IPS DF 6.9 (cell line): ENCODE data around the gene DNM1L.
"Not testable (repeated sequence)": the region's sequence is repeated elsewhere in the genome, so short reads cannot be mapped to it uniquely, and the experiment has no call there.

ENCODE experiments used
- DNase-seq: peaks from one replicate; pipeline ENCODE4 v3.0.0-alpha.2; 2013; ENCODE audit warnings: low read depth, low spot score
- H3K27ac ChIP-seq: one replicate; pipeline ENCODE4 v1.5.1; 2013; ENCODE audit warnings: low read length, control low read depth
- H3K27me3 ChIP-seq: 2 replicates; pipeline ENCODE4 v1.6.1; 2013; ENCODE audit warnings: mild to moderate bottlenecking, low read length; ENCODE audit not compliant: control insufficient read depth, insufficient read depth
- H3K36me3 ChIP-seq: 2 replicates; pipeline ENCODE4 v1.6.1; 2013; ENCODE audit warnings: low read length; ENCODE audit not compliant: control insufficient read depth, insufficient read depth
- H3K4me1 ChIP-seq: 2 replicates; pipeline ENCODE4 v1.6.1; 2013; ENCODE audit warnings: low read length; ENCODE audit not compliant: control insufficient read depth, insufficient read depth
- H3K4me3 ChIP-seq: 2 replicates; pipeline ENCODE4 v1.5.1; 2013; ENCODE audit warnings: mild to moderate bottlenecking, low read length
- H3K9me3 ChIP-seq: 2 replicates; pipeline ENCODE4 v1.6.1; 2013; ENCODE audit warnings: low read length, inconsistent platforms; ENCODE audit not compliant: control insufficient read depth, insufficient read depth
- WGBS: extraction: QIAGEN DNeasy Blood & Tissue Kit; methylation state at CpG from one replicate; pipeline ENCODE4 v1.1.7; 2013; ENCODE audit warnings: mixed read lengths, missing lambda C conversion rate; ENCODE audit not compliant: insufficient read length, insufficient coverage; 5-methylcytosine and 5-hydroxymethylcytosine counted together

The DNM1L gene

GRCh38 chr12:32695787-32696186, 16.7 kb downstream of the DNM1L start:
- no peak overlapping the region for H3K4me3 ChIP-seq
- no peak for DNase-seq
- H3K4me1 ChIP-seq = no peaks in the 10 kb centered on the region
- WGBS = 100% methylated on average over 1 of the region's 3 CpGs
- H3K9me3 ChIP-seq = no peaks in the 10 kb centered on the region; the same call in 1 of the 2 replicates
- 0 out of 2 replicates have a peak, but pooled peaks cover 2% of the 10 kb centered on the region for H3K36me3 ChIP-seq
- H3K27me3 ChIP-seq = no peaks in the 10 kb centered on the region
- H3K27ac ChIP-seq = no peak overlapping the region

- Histone ChIP-seq H3K27me3 (no peaks in the 10 kb centered on the region), H3K4me1 (no peaks in the 10 kb centered on the region), H3K4me3 (no peak overlapping the region), H3K36me3 (0 out of 2 replicates have a peak, but pooled peaks cover 2% of the 10 kb centered on the region), H3K27ac (no peak overlapping the region), H3K9me3 (no peaks in the 10 kb centered on the region; the same call in 1 of the 2 replicates)
- WGBS = 100% methylated on average over 1 of the region's 1 CpG
- DNase-seq = no peak
Measured at GRCh38 chr12:32697445-32697844, 18.3 kb downstream of the DNM1L start.

DNA sequence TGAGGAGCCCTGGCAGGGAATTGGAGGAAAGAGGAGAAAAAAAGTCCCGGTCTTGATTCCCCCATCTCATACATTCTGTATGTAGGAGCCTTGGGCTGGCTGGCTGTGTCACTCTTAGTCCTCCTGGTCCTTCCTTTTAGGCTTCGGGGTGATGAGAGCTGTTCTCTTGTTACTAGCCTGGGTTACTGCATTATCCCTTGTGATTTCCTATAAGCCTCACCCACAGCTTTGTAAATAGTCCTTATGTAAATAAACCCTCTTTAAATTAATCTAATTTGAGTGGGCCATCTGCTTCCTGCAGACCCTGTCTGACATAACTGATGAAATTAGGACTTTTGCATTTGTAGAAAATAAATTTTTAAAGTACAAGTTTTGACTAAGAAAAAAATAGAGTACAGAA, 19.2 kb downstream of the DNM1L start:
- Histone ChIP-seq H3K27me3 (no peaks in the 10 kb centered on the region), H3K4me3 (no peak overlapping the region), H3K9me3 (no peaks in the 10 kb centered on the region; the same call in 1 of the 2 replicates), H3K4me1 (no peaks in the 10 kb centered on the region), H3K36me3 (0 out of 2 replicates have a peak, but pooled peaks cover 2% of the 10 kb centered on the region), H3K27ac (no peak overlapping the region)
- no peak for DNase-seq
- WGBS = no CpG with 5 or more reads among the region's 2 CpGs

- H3K27me3 ChIP-seq, H3K36me3 ChIP-seq, DNase-seq, H3K9me3 ChIP-seq, H3K4me3 ChIP-seq, H3K27ac ChIP-seq, H3K4me1 ChIP-seq: not testable (repeated sequence)
- no CpG with 5 or more reads among the region's 8 CpGs for WGBS
Measured at GRCh38 chr12:32699437-32699836, 20.3 kb downstream of the DNM1L start.

GRCh38 chr12:32702473-32702872, 23.4 kb downstream of the DNM1L start:
- Histone ChIP-seq H3K9me3 (no peaks in the 10 kb centered on the region), H3K4me3 (no peak overlapping the region), H3K4me1 (no peaks in the 10 kb centered on the region), H3K36me3 (no peaks in the 10 kb centered on the region), H3K27me3 (no peaks in the 10 kb centered on the region), H3K27ac (no peak overlapping the region)
- no peak for DNase-seq

- no peak overlapping the region for H3K27ac ChIP-seq
- H3K9me3 ChIP-seq = no peaks in the 10 kb centered on the region
- H3K36me3 ChIP-seq = no peaks in the 10 kb centered on the region
- H3K4me3 ChIP-seq = no peak overlapping the region
- no CpG with 5 or more reads among the region's 1 CpG for WGBS
- no peaks in the 10 kb centered on the region for H3K27me3 ChIP-seq
- DNase-seq = no peak
- no peaks in the 10 kb centered on the region for H3K4me1 ChIP-seq
Measured at GRCh38 chr12:32702946-32703345, 23.8 kb downstream of the DNM1L start.

DNA sequence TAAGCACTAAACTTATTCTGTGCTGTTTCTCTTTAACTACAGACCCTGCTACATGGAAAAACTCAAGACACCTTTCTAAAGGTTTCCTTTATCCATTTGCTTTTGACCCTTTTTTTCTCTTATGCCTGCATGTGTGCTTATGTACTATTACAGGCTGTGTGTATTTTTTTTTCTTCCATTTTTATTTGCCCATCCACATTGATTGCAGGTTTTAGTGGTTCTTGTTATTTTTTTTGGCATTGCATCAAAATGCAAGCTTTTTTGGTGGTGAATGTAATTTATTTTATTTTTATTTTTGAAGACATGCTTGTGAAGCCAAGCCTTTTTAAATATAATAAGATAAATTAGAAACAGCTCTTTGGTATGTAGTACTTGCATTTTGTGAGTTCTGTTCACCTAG, 26.7 kb downstream of the DNM1L start:
- DNase-seq = no peak
- no peak overlapping the region for H3K4me3 ChIP-seq
- no peaks in the 10 kb centered on the region for H3K27me3 ChIP-seq
- H3K4me1 ChIP-seq = no peaks in the 10 kb centered on the region
- peaks cover under 1% of the 10 kb centered on the region; the same call in 1 of the 2 replicates for H3K36me3 ChIP-seq
- H3K9me3 ChIP-seq = no peaks in the 10 kb centered on the region
- H3K27ac ChIP-seq = no peak overlapping the region

DNA sequence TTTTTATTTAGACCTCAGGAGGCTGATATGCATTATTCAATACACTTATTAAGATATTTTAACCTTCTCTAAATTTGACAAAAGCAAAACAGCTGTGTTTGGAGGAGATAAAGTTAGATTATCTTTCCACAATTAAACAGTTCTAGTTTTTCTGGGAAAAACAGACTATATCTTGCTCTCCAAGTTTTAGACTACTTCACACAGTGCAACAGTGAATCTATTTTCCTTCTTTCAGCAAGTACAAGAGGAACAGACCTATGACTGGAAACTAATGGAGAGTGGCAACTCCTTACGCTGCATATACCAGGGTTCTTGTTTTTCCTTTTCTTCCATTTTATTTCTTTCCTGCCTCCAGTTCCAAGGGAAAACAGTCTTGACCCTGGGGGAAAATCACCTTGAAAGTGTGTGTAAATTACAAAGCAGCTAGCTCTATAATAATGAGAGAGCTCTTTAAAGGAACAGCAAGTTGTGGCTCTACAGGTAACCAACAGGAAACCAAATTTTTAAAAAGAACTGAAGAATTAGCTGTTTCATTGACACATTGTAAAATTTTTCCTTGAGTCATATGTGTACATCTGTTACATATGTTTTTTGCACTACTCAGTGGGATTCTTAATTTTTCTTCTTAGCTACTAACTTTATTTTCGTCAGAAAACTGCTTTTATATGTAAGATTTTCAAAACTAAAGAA, 27.4 kb downstream of the DNM1L start:
- Histone ChIP-seq H3K4me1 (no peaks in the 10 kb centered on the region), H3K36me3 (peaks cover 4% of the 10 kb centered on the region; the same call in 1 of the 2 replicates), H3K27me3 (no peaks in the 10 kb centered on the region), H3K27ac (no peak overlapping the region), H3K9me3 (no peaks in the 10 kb centered on the region), H3K4me3 (no peak overlapping the region)
- no peak for DNase-seq
- WGBS = no CpG with 5 or more reads among the region's 2 CpGs

- H3K4me3 ChIP-seq = no peak overlapping the region
- H3K27ac ChIP-seq = no peak overlapping the region
- no CpG with 5 or more reads among the region's 2 CpGs for WGBS
- H3K4me1 ChIP-seq = no peaks in the 10 kb centered on the region
- H3K27me3 ChIP-seq = no peaks in the 10 kb centered on the region
- DNase-seq = no peak
- peaks cover 10% of the 10 kb centered on the region; the same call in 1 of the 2 replicates for H3K36me3 ChIP-seq
- no peaks in the 10 kb centered on the region for H3K9me3 ChIP-seq
Measured at GRCh38 chr12:32708926-32709325, 29.8 kb downstream of the DNM1L start.

DNA sequence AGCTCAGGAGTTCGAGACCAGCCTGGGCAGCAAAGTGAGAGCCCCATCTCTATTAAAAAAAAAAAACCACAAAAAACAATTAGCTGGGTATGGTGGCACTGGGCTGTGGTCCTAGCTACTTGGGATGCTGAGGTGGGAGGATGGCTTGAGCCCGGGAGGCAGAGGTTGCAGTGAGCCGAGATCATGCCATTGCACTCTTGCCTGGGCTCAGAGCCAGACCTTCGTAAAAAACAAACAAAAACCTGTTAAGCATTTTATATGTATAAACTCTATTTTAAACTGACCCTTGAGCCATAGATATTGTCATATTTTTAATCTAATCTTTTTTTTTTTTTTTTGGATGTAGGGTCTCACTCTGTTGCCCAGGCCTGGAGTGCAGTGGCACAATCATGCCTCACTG, 35.7 kb downstream of the DNM1L start:
- WGBS = no CpG with 5 or more reads among the region's 4 CpGs
- peaks cover 10% of the 10 kb centered on the region; the same call in 1 of the 2 replicates for H3K36me3 ChIP-seq

DNA sequence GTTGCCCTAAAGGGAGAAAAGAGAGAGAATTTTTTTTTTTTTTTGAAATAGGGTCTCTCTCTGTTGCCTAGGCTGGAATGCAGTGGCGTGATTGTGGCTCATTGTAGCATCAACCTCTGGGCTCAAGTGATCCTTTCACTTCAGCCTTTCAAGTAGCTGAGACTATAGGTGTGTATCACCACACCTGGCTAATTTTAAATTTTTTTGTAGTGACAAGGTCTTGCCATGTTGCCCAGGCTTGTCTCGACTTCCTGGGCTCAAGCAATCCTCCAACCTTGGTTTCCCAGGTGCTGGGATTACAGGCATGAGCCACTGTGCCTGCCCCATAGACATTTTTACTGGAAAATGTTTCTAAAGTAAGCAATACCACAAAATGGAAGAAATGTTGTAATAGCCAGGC, 39.8 kb downstream of the DNM1L start:
- WGBS = no CpG with 5 or more reads among the region's 2 CpGs
- DNase-seq = no peak
- Histone ChIP-seq H3K36me3 (no peaks in the 10 kb centered on the region; the same call in 1 of the 2 replicates), H3K27ac (no peak overlapping the region), H3K9me3 (no peaks in the 10 kb centered on the region), H3K27me3 (no peaks in the 10 kb centered on the region), H3K4me3 (no peak overlapping the region), H3K4me1 (no peaks in the 10 kb centered on the region)

More for the DNA sequence above, 35.7 kb downstream of the DNM1L start:
- Histone ChIP-seq H3K27me3 (no peaks in the 10 kb centered on the region), H3K4me3 (no peak overlapping the region), H3K4me1 (no peaks in the 10 kb centered on the region), H3K9me3 (no peaks in the 10 kb centered on the region), H3K27ac (no peak overlapping the region)
- no peak for DNase-seq
